ENCODE measurements around the gene KAZN.

KAZN gene

DNA sequence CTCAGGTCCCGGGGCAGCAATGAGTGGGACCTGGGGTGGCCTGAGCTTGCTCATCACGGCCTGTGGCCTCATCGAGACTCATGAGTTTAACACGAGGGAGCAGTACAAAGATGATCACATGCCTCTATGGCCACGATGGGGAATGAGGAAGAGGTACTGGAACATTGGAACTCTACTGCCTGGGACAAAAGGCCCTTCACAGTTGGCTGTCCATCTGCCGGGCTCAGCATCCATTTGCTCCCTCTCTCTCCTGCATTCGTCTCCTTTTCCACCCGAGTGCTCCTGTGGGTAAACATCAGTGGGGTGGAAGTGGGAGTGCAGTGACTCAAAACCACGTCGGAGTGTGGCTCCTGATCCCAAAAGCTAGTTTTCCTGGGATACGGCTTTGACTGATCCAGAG is 124.9 kb downstream of the KAZN start:
- DNase-seq = no peak

DNA sequence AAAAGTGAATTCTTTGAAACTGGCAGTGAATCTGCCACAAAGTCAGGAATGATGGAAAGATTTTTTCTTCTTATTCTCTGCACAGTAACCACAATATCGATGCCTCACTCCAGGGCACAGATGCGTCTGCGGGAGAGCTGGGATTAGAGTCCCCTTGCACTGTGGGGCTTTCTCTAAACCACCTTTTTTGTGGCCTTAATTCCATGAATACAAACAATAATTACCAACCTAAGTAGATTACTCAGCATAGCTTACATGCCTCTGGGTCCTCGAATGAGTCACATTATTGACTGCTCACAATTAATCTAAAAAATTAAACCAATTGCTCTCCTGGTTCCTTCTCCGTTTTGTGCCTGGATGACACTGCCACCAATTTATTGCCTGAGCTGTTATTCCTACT is 125.8 kb downstream of the KAZN start:
- no peak for DNase-seq

DNA sequence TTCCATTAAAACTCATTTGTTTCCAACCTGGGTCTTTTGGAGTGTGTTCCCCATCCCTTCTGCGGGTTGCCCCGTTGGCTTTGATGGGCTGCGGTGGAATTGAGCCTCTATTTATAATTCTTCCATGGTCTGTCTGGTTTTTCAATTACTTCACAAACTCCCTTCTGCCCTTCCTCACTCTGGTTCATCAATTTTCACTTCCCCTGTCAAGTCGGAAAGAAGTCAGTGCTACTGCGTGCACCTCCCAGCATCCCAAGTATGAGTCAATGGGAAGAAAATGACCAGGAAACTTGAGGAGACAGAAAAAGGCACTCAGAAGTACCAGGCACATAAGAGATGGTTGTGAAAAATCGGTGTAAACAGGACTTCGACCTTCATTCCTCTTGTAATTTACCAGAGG is 126.2 kb downstream of the KAZN start:
- DNase-seq = no peak

DNA sequence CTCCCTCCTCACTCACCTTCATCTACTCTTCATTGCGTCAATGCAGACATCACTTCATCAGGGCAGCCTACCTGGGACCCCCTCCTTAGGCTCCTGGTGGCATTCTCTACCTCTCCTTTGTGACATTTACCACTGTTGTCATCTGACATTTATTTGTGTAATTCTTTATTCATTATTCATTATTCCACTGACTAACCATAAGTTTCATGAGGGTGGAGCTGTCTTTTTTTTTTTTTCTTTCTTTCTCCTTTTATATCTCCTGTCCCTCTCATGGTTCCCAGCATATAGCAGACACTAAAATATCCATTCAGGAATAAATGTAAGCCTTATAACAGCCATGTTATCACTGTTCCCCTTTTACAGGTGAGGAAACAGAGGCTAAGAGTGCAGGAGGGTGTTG is 126.8 kb downstream of the KAZN start:
- no peak for DNase-seq

DNA sequence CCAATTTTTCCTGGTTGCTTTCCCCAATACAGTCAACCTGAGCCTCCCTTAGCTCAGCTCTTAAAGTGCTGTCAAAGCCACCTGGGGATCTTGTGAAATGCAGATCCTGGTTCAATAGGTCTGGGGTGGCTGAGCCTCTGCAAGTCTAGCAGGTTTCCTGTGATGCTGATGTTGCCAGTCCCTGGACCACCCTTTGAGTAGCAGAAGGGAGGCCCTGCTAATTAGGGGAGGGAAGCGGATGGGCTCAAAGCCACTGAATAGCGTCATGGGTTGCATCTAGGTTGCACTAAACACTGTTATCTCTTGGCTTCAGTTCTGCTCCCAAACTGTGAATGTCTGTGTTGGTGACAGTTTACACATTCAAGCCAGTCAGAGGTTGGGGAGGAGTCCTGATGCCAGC is 127.2 kb downstream of the KAZN start:
- DNase-seq = no peak

DNA sequence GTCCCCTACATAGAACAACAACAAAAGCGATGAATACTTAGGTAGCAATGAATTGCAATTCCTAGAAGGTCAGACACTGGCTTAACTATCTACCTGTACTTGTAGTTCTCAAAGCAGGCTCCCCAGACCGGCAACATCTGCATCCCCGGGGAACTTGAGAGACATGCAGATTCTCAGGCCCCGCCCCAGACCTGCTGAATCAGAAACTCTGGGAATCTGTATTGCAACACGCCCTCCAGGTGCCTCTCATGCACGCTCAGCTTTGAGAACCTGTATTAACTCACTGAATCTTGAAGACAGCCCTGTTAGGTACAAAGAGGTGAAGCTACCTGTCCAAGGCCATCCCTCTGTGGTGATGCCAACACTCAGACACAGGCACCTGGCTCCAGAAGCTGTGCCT is 128.1 kb downstream of the KAZN start:
- DNase-seq = no peak

DNA sequence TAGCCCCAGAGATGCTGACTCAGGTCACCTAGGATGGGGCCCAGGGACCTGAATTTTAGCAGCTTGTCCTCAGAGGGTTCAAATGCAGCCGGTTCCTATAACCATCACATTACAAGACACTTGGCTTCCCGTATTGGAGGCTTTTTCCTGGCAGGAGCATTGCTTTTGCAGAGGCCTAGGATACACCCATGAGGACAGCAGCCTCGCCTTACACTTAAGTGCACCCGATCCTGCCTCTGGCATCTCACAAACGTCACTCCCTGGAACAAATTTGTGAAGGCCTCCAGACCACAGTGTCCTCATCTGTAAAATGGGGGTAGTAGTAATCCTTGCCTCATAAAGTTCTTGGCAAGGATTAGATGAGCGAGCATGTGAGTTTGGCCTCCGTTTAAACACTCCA is 130.0 kb downstream of the KAZN start:
- DNase-seq = no peak

DNA sequence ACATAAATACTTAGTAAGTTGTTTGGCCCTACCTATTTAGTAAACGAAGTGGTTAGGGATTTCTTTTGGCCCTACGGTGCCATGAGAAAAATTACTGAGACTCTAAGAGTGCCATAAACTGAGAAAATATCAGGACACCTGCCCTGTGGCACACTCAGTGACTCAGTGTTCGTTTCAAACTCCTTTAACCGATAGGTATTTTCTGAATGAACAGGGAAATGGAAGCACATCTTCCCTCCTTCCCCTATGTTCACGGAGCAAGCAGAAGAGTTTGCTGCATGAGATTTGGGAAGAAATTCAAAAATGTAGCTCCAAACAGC is 134.2 kb downstream of the KAZN start:
- DNase-seq = no peak

DNA sequence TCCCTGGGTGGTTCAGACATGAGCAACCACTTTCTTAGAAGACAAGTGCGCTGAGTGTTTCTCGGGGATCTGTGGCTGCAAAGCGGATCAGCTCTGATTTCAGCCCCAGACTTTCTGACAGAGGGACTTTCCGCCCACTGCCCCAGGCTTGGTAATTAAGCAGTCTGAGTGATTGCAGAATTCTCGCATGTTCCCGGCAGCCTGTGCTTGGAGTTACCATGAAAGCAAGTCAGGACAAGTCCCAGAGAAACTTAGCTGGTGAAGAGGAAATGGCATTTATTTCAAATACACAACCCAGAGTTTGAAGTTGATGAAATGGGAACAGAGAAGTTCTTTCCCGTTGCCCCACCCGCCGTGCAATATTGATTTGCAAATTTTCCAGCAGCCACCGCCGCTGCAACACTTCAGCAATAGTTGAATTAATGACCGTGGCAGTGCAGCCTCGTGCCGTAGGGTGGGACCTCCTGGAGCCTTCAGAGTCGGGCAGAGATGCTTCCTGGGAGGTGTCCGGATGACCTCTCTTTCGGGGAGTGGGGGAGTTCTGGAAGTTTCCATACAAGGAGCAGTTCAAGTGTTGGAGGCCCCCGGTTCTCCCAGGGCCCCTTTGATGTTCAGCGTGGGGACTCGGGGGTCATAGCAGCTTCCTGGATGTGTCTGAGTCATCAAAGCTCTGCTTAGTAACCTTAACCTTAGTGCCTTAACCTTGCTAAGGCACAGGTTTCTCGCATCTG is 134.7 kb downstream of the KAZN start:
- no peak for DNase-seq

DNA sequence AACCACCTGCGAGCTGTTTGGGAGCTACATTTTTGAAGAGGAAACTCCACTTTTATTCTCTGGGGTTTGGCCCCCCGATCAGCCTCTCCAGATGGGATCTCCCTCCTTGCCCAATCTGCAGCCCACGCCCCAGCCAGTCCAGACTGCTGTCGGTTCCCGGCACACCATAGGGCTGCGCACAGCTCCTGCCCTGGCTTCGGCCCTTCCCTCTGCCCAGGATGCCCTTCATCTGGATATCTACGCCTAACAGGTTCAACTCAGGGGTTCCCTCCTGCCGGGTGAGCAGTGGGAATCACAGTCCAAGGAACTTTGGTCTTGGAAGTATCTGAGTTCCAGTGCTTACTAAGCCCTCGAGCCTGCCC is 135.3 kb downstream of the KAZN start:
- DNase-seq = no peak

DNA sequence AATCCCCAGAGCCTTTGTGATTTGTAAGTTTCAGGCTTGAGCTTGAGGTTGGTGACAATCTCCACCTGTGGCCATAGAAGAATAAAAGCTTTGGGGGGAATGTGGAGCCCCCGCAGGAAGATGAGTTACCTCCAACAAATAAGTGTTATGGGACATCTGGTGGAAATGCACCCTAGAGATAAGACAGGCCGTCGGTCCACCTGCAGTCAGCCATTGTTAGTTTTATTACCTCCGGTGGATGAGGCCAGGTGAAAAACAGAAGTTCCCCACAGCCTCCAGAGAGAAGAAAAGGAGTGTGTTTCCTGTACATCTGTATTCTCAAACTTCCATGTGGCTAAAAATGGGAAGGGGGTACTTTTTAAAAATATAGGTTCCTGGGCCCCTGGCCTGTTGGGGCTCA is 137.4 kb downstream of the KAZN start:
- no peak for DNase-seq

DNA sequence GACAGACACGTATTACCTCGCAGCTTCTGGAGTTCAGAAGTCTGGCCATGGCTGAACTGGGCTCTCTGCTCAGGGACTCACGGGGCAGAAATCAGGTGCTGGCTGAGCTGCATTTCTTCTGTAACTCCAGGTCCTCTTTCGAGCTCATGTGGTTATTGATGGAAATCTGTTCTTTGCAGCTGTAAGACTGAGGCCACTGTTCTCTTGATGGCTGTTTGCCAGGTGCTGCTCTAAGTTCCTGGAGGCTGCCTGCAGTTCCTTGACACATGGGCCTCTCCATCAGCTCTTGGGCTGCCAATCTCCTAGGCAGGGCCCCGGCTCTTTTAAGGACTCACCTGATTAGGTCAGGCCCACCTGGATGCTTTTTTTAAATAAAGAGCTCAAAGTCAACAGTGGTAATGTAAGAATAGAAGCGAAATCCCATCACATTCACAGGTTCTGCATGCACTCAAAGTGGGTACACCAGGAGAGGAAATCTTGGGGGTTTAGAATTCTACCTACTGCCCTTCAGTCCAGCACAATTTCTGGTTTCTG is 139.1 kb downstream of the KAZN start:
- no peak for DNase-seq

DNA sequence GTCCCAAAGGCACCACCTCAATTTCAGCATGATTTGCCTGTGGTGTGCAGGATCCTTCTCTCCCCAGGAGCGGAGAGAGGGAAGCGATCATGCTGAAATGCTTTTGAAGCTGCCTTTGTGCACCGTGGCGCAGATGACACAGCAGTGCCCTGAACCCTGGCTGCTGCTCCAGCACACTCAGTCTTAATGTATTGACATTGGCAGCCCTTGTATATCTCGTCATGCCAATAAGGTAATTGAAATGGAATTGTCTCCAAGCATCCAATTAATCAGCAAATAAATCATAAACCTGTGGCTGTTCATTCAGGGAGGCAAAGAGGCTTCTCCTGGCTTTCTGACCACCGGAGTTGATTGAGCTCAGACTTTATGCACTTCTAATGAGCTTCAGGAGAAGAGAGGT is 139.8 kb downstream of the KAZN start:
- no peak for DNase-seq

DNA sequence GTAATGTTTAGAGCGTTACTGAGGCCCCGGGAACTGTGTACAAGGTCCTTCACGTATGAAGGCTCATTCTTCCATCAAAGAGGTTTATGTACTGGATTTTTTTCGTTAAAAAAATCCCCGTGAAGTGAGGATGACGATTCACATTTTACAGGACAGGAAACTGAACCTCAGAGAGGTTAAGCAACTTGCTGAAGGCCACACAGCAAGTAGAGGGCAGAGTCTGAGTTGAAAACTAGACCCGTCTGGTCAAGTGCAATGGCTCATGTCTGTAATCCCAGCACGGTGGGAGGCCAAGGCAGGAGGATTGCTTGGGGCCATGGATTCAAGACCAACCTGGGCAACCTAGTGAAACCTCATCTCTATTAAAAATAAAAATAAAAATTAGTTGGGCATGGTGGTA is 140.2 kb downstream of the KAZN start:
- DNase-seq = no peak

DNA sequence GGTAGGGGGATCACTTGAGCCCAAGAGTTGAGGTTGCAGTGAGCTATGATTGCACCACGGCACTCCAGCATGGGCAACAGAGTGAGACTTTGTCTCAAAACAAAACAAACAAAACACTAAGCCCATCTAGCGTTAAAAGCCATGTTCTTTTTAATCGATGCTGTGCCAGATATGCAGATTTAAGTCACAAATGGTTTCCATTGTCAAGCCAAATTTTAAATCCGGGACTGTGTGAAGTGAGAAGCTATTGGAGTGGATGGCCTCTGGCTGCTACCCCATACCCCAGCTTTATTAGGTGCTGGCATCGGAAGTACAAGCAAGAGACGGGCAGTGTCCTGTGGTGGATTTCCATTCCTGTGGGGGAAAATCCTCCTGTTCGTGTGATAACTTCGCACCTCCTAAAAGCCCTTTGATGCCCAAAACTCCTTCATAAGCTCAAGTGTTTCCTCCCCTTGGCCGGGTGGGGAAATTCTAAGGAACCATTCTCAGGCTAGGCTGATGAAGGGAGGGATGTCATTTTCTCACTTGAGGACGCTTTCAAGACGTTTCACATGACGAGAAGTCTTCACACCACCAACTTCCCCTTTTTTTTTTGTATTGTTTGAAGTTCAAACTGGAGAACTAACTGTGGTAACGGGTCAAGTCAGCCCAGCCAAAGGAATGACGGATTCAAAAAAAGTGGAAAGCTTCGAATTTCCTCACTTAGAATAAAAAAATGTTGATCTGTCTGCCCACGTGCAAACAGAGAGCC is 140.8 kb downstream of the KAZN start:
- no peak for DNase-seq

DNA sequence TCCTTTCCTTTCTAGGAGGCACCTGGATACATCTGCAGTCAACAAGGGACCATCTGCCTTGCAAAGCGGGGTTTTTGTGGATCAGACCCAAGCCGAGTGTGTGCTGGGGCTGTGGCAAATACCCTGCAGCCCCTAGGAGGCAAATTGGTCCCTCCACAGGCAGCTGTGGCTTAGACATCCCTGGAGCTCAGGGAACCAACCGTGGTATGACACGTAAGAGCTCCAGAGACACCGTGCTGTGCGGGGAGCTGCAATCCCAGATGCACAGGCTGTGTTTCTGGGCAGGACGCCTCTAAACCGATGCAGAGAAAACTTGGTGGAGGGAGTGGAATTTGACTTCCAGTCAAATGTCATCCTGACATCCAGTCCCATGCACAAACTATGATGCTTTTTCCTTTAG is 141.5 kb downstream of the KAZN start:
- no peak for DNase-seq

DNA sequence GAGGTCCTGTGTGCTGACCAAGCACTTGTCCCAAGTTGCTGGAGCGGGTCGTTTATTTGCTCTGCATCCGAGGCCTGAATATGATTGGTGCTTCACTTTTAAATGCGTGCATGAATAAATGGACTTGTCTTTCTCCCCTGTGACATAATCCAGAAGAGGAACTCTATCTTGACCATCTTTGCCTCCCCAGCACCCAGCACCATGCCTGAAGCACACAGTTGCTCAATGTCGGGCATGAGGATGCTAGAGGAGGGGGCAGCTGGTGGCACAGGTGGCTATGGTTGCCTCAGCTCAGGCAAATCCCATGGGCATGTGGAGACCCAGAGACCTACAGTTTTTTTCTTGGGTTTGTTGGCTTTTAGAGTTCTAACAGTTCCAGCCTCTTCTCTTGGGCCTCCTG is 142.6 kb downstream of the KAZN start:
- DNase-seq = no peak

DNA sequence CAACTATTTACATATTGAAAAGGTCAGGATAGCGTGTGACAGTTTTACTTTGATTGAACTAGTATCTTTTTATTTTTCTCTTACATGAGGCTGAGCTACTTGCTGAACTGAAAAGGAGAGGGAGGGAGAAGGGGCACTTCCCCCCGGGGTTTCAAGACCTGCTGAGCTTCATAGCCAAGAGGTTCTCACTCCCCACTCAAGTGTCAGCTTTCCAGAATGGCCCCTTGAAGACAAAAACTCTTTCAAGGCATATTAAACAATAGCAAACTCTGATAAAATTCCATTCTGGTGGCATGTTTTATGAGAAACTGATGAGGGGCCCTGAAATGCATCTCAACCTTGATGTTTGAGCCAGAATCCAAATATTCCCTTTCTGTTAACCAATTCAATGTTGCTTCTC is 143.0 kb downstream of the KAZN start:
- DNase-seq = no peak

DNA sequence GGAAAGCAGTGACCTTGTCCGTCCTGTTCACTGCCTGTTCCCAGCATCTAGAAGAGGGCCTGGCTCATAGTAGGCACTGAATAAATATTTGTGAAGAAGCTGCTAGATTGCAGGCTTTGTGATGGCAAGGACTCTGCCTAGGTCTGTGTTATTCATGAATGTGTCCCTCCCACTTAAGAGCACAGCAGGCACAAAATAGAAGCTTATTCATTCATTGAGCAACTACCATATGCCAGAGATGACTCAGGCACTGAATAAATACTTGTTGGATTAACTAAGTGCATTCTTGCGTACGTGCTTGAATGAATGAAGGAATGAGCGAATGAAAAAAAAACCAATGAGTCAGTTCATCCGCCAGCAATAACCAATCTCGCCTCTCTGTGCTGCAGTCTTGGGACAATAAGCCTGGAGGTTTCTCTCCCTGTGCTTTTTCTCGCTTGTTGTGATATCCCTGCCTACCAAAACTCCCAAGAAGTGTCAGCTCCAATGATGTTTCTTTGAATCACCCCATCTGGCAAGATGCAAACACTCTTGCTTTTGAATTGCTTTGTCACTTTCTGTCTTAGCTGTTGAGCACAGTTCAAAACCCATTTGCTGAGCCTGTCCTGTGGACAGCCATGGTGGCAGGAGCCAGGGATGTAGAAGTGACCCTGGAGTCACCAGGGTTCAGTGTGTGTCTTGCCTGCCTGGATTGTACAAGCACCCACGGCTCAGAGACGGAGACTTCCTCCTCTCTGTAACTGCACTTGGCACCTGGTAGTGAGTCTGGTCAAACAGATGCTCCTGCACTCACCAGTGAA is 143.9 kb downstream of the KAZN start:
- no peak for DNase-seq

DNA sequence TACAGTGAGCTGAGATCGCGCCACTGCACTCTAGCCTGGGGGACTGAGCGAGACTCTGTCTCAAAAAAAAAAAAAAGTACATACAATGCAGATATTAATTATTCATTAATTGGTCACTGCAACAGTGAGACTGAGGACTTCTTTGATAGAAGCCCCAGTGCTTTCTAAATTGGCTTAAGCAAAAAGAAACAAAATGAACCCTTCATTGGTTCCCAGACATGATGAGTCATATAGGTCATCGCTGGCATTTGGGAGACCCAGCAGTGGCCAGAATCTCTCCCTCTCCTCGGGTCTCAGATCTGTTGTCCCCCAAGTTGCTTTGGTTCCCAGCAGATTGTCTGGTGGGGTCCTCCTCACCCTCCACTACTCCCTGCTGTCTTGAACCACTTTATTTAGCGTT is 144.9 kb downstream of the KAZN start:
- DNase-seq = no peak

DNA sequence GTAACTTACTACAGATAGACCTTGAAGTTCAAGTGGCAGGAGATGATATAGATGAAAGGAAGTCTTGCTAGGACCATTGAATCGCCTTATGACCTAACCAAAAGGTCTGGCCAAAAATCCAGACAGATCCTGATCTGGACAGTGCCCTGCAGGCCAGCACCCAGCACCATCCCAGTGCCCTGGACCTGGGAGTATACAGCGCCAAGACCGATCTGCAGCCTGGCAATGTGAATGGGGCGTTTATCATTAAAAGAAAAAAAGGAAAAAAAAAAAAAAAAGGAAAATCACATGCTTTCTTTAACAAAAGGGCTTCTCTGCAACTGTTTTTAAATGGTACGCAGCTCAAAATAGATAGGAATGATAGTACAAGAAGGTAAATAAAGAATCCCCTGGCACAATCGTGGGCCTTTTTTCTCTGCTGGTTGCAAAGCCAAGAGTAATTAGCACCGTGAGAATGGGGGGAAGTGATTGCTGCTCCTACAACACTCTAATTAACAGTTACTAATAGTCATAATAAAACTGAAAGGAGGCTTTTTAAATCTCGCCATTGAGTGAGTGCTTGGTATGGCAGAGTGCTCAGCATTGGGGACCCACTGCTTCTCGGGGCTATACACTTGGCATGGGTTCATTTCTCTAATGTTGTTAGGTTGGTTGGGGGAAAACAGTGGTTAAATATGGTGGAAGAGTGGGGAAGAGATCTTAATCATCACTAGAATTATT is 146.7 kb downstream of the KAZN start:
- DNase-seq = no peak

DNA sequence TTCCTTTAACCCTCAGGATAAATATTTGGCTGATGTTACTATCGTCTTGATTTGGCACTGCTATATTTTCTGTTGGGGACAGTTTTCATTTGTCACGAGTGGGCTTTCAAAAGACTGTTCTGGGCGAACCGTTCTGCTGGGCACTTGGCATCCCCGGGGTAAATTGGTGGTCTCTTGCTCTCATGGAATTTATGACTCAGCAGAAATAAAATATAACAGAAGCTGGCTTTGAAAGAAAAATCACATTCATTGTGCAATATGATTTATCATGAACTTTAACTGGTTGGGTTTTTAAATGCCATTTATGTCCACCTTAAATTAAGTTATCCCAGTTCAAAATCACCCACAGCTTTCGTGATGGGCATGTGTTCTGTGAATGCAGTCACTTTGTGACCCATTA is 147.3 kb downstream of the KAZN start:
- no peak for DNase-seq

DNA sequence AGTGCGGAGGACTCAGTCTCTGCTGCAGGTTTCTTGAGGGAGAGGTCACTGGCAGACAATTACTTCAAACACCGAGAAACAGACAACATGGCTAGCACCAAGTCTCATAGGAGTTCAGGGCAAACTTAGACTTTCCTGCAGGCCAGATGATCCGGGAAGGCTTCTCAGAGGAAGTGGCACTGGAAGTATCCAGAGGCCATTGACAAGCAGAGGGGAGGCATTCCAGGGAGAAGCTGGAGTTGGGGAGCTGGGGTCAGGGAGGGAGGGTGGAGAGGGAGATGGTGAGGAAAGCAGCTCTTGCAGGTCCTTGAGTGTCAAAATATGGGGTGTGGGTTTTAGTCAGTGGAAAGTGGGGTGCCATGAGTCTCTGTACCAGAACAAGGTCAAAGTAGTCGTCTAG is 147.9 kb downstream of the KAZN start:
- no peak for DNase-seq
